HG03139 (cell line): ENCODE results near the gene PEX1.
"Not testable (repeated sequence)": the region's sequence is repeated elsewhere in the genome, so short reads cannot be mapped to it uniquely, and the experiment has no call there.

Source experiments
- ATAC-seq: cut with Tn5 transposase; IDR thresholded peaks from one replicate; pipeline ENCODE4 v1.9.1; 2021; ENCODE audit not compliant: unreplicated experiment

PEX1 gene

DNA sequence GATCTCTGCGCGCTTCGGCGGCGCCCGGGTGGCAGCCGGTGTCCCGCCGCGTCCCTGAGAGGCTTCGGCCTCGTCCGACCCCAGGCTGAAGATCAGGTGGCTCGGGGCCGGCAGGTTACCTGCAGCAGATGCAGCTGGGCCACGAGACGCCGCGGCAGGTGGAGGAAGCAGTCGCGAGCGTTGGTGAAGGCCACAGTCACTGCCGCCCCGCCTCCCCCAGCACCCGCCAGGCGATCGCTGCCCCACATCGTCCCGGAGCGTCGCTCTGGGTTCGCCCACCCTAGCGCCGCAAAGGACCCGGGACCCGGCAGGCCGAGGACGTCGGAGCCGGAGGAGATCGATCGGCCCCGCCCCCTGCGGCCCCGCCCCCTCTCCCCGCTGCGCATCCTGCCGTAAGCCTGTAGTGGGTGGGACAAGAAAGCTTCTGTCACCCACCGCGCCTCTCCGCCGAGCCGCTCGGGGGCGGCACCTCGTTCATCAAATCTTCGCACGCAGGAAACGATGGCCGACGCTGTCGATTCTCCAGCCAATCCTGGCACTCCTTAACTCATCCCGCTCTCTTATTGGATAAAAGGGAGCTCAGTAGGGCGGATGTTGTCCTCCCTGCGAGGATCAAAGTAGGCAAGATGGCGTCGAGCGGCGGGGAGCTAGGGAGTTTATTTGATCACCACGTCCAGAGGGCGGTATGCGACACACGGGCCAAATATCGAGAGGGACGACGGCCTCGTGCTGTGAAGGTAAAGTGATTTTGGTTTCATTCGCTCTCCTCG lies at the start of gene PEX1, which contains the start of gene RBM48:
PEX1 (minus strand) TSS at position 333 of the 770 bp plus-strand sequence; CDS start at position 248, 85 bp downstream.
RBM48 (plus strand) TSS at position 608 of the 770 bp plus-strand sequence; CDS start at position 627, 19 bp downstream.
- ATAC-seq: peak; percentile 95

- no peak for ATAC-seq
Observed at GRCh38 chr7:92576296-92576695, 48.0 kb upstream of the PEX1 start.

DNA sequence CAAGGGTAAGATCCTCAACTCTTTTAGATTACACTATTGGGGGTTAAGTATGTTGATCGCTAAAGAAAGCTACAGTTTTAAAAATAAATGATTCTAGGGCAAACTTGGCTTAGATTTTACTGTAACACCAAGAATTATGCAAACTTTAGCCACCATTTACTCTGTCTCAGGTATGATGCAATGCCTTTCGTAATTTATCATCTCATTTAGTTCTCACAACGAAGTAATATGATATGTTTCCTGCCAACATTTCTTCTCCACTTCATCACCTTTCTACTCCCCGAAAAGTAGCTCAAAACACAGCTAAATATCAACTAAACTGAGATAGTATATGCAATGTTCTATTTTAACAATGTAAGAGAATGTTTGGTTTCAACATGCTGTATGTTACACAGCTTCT lies 40.8 kb upstream of the PEX1 start:
- no peak for ATAC-seq

- ATAC-seq: no peak
Observed at GRCh38 chr7:92567460-92567859, 39.1 kb upstream of the PEX1 start.

DNA sequence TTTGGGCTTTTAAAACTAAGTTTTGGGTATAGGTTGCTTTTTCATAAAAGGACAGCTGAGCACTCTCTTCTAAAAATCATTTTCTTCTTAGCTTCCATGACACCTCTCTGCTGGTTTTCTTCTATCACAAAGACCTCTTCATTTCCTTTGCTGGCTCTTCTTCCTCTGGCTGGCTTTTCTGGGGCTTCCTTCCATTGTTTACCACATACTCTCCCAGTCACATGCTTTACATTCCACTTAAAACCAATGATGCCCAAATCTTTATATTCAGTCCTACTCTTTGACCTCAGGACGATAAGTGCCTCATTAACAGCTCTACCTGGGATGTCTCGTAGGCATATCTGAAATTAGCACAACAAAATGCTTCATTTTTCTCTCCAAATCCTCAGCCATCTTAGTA lies 35.0 kb upstream of the PEX1 start:
- ATAC-seq: no peak

GRCh38 chr7:92560602-92561001 lies 32.3 kb upstream of the PEX1 start:
- no peak for ATAC-seq

- ATAC-seq: no peak
Observed at GRCh38 chr7:92557808-92558362, 29.6 kb upstream of the PEX1 start.

DNA sequence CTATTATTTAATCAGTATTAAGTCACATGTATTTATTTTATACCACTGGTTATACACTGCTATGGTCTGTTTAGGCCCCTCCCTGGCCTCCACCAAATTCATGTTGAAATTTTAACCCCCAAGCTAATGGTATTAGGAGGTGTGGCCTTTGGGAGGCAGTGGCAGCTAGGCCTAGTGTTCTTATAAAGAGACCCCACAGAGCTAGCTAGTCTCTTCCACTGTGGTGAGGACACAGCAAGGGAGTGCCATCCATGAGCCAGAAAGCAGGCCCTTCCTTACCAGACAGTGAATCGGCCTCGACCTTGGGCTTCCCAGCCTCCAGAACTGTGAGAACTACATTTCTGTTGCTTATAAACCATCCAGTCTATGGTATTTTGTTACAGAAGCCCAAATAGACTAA lies 28.9 kb upstream of the PEX1 start:
- no peak for ATAC-seq

DNA sequence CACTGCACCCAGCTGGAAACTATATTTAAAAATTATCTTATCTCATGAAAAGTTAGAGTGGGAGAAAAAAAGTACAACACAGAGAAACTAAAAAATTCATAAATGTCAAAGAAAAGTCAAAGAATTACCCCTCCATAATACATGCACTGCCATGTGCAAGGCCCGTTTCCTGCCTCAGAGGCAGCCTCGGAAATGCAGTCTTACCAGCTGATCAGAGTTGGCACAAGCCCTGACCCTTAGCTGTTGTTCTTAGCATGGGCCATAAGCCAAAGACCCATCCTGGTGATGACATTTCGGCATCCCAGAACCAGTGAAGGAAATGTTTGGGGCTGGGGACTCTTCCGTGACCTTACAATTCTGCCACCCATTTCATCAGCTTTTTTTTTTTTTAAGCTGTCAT lies 21.9 kb upstream of the PEX1 start:
- ATAC-seq: no peak

GRCh38 chr7:92547579-92547978 lies 19.3 kb upstream of the PEX1 start:
- no peak for ATAC-seq

- no peak for ATAC-seq
Observed at GRCh38 chr7:92546856-92547497, 18.7 kb upstream of the PEX1 start.

DNA sequence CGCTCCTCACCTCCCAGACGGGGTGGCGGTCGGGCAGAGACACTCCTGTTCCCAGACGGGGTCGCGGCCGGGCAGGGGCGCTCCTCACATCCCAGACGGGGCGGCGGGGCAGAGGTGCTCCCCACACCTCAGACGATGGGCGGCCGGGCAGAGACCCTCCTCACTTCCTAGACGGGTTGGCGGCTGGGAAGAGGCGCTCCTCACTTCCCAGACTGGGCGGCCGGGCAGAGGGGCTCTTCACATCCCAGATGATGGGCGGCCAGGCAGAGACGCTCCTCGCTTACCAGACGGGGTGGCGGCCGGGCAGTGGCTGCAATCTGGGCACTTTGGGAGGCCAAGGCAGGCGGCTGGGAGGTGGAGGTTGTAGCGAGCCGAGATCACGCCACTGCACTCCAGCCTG lies 16.8 kb upstream of the PEX1 start:
- not testable (repeated sequence) for ATAC-seq

DNA sequence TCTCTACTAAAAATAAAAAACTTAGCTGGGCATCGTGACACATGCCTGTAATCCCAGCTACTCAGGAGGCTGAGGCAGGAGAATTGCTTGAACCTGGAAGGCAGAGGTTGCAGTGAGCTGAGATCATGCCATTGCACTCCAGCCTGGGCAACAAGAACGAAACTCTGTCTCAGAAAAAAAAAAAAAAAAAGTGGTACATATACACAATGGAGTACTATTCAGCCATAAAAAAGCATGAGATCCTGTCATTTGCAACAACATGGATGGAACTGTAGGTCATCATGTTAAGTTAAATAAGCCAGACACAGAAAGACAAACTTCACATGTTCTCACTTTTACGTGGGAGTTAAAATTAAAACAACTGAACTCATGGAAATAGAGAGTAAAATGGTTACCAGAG lies 15.2 kb upstream of the PEX1 start:
- not testable (repeated sequence) for ATAC-seq

DNA sequence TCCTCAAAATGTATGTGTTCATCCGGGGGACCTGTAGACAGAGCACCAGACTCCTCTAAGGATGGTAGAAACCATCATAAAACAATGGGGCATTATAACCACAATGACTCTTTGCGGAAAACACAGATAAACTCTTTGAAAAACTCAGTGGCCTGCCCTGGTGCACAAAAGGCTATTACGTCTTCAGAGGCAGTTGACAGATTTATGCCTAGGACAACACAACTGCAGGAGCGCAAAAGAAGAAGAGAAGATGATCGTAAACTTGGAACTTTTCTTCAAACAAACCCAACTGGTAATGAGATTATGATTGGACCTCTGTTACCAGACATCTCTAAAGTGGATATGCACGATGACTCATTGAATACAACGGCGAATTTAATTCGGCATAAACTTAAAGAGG lies 6.3 kb upstream of the PEX1 start:
- ATAC-seq: no peak

DNA sequence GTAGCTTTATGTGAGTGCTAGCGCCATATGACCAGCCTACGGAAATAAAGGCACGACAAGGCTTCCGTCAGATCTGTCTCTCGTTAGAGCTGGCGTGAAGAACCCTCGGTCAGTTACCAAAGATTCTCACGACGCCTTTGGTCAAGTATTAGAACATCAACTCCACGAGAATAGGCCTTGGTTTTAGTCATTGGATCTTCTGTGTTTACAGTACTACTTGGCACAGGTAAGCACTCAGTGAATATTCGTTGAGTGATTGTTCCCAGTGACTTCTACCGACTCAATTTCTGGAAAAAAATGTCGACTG lies 591 bp upstream of the PEX1 start:
- ATAC-seq: no peak

DNA sequence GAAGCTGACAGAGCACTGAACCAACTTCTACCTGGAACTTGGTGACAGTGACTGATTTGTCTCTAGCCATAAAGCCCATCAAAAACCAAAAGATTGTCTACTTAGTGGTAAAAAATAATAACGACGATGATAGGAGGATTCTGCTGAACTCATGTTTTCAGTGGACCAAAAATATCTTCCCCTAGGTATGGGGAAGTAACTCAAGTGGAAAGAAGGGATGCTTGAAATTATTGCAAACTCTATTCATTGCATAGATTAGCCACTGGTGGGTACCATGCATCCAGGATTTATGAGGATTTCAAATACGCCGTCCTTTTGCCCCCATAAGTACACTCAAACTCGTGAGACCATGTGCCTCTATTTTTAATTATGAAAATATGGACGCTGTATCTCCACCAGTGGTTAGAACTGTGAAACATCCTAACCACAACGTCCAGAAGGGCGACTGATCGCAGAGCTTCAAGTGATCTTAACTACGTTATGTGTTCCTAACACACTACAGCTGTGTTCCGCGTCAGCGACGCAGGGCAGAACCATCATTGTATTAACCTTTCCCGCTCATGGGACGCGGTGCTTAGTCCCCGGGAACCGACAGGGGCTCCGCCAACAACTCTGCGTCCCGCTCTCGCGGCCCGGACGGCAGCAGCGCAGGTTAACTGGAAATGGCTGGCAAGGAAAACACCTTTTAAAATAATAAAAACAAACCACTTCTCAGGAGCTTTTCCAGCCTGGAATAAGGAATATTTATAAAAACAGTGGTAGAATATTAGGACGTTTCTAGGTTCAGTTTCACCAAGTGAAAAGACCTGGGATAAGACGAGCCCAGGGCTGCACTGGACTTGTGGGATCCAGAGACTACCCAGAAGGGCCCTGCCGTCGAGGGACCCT lies 776 bp downstream of the PEX1 start:
- ATAC-seq: peak; percentile 27

DNA sequence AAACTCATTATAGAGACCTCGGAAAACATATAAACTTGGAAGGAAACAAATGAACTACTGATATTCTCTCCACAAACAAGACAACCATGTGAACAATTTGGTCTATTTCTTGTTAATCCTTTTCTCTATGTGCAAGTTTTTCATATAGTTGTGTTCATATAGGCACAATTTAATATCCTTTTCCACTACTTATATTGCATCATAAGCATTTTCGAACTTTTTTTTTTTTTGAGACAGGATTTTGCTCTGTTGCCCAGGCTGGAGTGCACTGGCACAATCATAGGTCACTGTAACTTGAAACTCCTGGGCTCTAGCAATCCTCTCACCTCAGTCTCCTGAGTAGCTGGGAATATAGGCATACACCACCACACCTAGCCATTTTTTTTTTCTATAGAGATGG lies 5.2 kb downstream of the PEX1 start:
- no peak for ATAC-seq

DNA sequence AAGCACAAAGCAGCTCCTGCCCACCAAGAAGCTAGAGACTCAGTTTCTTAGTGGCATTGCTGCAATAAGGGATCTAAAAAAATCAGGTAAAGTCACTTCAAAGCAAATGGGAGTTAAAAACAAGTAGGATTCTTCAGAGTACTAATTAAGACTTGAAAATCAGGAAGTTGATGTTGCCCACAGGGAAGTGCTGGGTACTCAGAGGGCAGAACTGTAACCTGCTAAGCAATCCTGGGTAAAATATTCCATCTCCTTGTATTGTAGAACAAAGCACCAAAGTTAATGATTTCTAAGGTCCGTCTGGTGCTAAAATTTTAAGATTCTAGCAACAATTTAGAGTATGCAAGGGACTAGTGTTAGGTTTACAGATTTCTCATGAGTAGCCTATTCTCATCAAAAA lies 8.3 kb downstream of the PEX1 start:
- no peak for ATAC-seq

DNA sequence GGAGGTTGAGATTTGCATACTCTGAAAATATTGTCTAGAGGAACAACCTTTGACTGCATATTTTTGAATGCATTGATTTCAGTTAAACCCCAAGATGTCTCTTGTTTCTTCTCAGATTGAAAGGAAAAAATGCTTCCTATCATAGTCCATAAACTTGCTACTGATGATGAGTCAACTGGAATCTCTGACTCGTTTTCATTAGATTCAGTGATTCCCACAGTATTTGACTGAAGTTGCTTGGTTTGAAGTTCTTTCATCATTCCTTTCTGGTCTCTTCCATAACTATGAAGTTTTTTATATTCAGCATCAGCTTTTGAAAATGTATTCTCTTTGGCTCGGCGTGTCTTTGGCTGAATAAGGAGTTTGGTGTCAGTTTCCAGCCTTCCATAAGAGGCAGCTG lies 10.7 kb downstream of the PEX1 start:
- no peak for ATAC-seq

DNA sequence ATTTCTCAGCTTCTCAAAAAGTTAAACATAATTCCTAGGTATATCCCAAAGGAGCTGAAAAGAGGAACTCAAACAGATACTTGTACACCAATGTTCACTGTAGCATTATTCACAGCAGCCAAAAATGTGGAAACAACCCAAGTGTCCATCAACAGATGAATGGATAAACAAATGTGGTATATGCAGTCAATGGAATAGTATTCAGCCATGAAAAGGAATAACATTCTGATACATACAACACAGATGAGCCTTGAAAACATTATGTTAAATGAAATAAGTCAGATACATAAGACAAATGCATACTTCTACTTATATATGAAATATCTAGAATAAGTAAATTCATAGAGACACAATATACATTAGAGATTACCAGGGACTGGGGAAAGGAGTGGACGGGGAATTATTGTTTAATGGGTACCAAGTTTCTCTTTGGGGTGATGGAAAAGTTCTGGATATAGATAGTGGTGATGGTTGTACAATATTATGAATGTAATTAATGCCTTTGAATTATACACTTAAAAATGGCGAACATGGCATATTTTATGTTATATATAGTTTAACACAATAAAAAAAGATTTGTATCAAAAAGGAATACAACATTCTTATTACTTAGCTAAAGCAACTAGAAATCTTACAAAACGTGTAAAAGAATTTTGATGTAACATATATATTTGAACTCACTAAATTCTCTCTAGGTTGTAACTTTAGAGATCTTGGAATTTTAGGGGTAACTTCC lies 15.0 kb downstream of the PEX1 start:
- no peak for ATAC-seq

DNA sequence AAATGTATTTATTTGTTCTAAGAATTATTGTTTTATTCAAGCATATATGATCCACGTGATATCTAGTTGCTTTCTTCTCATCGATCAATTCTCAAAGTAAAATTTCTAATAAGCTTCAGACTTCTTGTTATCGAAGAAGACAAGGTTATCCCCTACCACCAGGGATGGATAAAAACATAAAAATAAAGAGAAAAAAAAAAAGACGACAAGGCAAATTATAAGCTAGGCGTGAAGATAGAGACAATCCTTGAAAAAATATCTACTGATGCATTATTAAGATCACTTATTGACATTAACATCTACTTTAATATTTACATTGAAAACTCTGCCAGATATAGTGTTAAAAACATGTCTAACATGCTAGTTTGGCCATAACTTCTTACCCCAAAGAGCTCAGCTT lies 19.4 kb downstream of the PEX1 start:
- no peak for ATAC-seq
